ENCODE data around the gene AGMO. TPM values are rescaled to one million over a fixed set of nuclear protein-coding genes. Genes with fewer than 3 reads are reported as not detected.

The AGMO gene
- total RNA-seq, 4 donors from 2014 or later, result 0.27 to 0.77 (median 0.64) TPM; not detected in 1

DNA sequence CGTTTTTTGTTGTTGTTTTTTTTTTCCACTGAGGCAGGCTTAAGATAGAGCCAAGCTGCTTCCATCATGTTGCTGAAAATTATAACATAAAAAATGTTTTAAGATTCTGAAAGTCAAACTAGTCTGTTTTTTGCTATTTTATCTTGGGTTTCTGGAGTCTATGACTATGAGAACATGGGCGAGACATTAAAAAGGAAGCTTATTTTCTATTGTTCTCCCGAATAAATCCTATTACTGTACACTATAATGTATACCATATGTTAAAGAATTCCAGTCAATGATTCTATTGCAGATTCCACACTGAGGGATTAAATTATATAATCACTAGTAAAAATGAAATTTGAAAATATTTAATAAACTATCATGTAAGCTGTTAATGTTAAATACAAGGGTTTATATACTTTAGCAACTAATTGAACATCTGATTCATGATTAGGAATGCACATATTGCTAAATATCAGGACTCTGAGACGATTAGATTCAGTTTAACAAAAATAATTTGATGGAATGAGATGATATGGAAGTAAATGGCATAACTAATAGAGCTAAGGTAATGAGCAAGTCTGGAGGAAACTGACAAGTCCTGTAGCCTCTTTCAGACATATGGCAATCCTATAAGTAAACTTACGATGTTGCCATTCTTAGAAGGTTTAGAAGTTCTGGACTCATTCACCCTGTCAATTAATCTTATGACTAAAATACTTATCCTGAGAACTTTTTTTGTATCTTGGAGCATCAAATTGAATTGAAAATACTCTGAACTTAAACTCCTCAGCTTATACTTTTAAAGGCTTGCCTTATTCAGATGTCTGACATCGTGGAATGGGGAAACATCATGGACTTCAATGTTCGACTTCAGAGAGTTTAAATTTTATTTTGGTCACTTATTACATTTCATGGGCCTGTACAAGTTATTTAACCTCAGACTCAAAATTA, 364.5 kb downstream of the AGMO start:
- H3K27me3 ChIP-seq, result no peaks in the 10 kb centered on the region
- H3K9me3 ChIP-seq, result peaks cover 0 to 4% (median 0%) of the 10 kb centered on the region in 3 donors
- 72 to 77% methylated on average over 7 of the region's 7 CpGs for WGBS, 2 donors (ENCODE audit: low coverage in 1 of 2)
- TF ChIP-seq POLR2AphosphoS5 (IDR thresholded peaks at IDR 0.05) (no peak), EP300 (IDR thresholded peaks at IDR 0.05) (no peak), POLR2A (IDR thresholded peaks at IDR 0.05) (no peak), CTCF (IDR thresholded peaks at IDR 0.05) (no peak)
- H3K4me3 ChIP-seq, result no peak overlapping the region
- H3K36me3 ChIP-seq, result no peaks in the 10 kb centered on the region
- no peak for ATAC-seq
- no peaks in the 10 kb centered on the region for H3K4me1 ChIP-seq
- no peak overlapping the region for H3K27ac ChIP-seq

- no peak for ATAC-seq
- Histone ChIP-seq H3K27ac (no peak overlapping the region), H3K36me3 (no peaks in the 10 kb centered on the region), H3K9me3 (no peaks in the 10 kb centered on the region), H3K4me3 (no peak overlapping the region), H3K27me3 (no peaks in the 10 kb centered on the region), H3K4me1 (no peaks in the 10 kb centered on the region)
- WGBS, 2 donors (ENCODE audit: low coverage in 1 of 2), result 100% methylated on average over 1 of the region's 1 CpG
- no peak for TF ChIP-seq EP300 (IDR thresholded peaks at IDR 0.05)
- no peak for TF ChIP-seq CTCF (IDR thresholded peaks at IDR 0.05)
- TF ChIP-seq POLR2A (IDR thresholded peaks at IDR 0.05), result no peak
- TF ChIP-seq POLR2AphosphoS5 (IDR thresholded peaks at IDR 0.05), result no peak
Observed at GRCh38 chr7:15178065-15178464, 383.8 kb downstream of the AGMO start.

DNA sequence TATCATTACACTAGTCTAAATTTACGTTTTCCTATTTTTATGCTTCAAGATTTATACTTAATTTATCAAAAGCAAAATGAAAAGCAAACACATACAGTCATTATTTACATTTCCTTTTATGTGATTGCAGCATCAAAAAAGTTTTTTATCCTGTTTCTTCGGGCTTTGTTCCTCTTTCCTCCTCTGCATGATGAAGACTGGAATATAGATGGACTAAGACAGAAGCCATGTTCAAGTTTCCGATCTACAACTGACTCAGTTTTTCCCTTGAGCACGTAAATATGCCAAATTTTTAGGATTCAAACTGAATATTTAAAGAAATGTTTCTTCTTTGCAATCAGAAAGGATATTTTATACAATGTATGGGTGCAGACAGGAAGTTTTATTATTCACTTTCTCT, 385.7 kb downstream of the AGMO start:
- Histone ChIP-seq H3K36me3 (no peaks in the 10 kb centered on the region), H3K4me3 (no peak overlapping the region), H3K27ac (no peak overlapping the region), H3K9me3 (no peaks in the 10 kb centered on the region), H3K4me1 (no peaks in the 10 kb centered on the region), H3K27me3 (no peaks in the 10 kb centered on the region)
- ATAC-seq, result no peak
- TF ChIP-seq EP300 (IDR thresholded peaks at IDR 0.05) (no peak), CTCF (IDR thresholded peaks at IDR 0.05) (no peak), POLR2AphosphoS5 (IDR thresholded peaks at IDR 0.05) (no peak), POLR2A (IDR thresholded peaks at IDR 0.05) (no peak)
- WGBS, 2 donors (ENCODE audit: low coverage in 1 of 2), result 70 to 78% methylated on average over 4 of the region's 4 CpGs

GRCh38 chr7:15175152-15175551, 386.7 kb downstream of the AGMO start:
- 50% methylated on average over 1 of the region's 1 CpG for WGBS, 2 donors (ENCODE audit: low coverage in 1 of 2)
- H3K9me3 ChIP-seq, result no peaks in the 10 kb centered on the region
- no peaks in the 10 kb centered on the region for H3K27me3 ChIP-seq
- no peak overlapping the region for H3K4me3 ChIP-seq
- no peaks in the 10 kb centered on the region for H3K36me3 ChIP-seq
- TF ChIP-seq EP300 (IDR thresholded peaks at IDR 0.05) (no peak), POLR2AphosphoS5 (IDR thresholded peaks at IDR 0.05) (no peak), CTCF (IDR thresholded peaks at IDR 0.05) (no peak), POLR2A (IDR thresholded peaks at IDR 0.05) (no peak)
- no peak overlapping the region for H3K27ac ChIP-seq
- no peaks in the 10 kb centered on the region for H3K4me1 ChIP-seq
- no peak for ATAC-seq

DNA sequence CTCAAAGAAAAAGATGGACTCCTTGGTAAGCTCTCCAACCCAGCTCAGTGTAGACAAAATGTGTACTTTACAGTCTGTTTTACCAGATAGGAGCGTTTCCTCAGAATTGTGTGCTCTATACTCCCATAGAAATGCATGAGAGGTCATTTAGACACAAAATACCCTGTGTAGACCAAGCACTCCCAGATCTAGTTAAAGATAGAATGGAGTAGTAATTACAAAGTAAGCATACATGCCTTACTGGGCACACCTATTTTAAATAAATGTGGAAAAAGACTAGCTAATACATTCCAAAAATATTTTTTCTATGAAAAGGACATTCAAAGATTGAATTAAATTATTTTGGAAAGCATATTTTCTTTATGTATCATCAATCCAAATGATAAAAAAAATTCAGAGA, 387.3 kb downstream of the AGMO start:
- no peaks in the 10 kb centered on the region for H3K27me3 ChIP-seq
- no peaks in the 10 kb centered on the region for H3K36me3 ChIP-seq
- WGBS, 2 donors (ENCODE audit: low coverage in 1 of 2), result 63 to 100% methylated on average over 1 of the region's 1 CpG
- H3K4me3 ChIP-seq, result no peak overlapping the region
- TF ChIP-seq POLR2AphosphoS5 (IDR thresholded peaks at IDR 0.05) (no peak), CTCF (IDR thresholded peaks at IDR 0.05) (no peak), POLR2A (IDR thresholded peaks at IDR 0.05) (no peak)
- no peaks in the 10 kb centered on the region for H3K9me3 ChIP-seq
- no peaks in the 10 kb centered on the region for H3K4me1 ChIP-seq
- no peak overlapping the region for H3K27ac ChIP-seq
- no peak for ATAC-seq

Measured in gastroesophageal sphincter (tissue), 4 donors.